SU-DHL-6 (cell line): Measurements from ENCODE around the gene ANKS1B.

Experiments
- CTCF ChIP-seq: fragments of 200-600 bp; sonication (generic); IDR thresholded peaks from one replicate; pipeline ENCODE4 v1.5.1; 2017; ENCODE audit warnings: antibody characterized with exemption, mild to moderate bottlenecking, low read length, moderate library complexity; ENCODE audit not compliant: insufficient read depth, poor library complexity, severe bottlenecking
- EZH2phosphoT487 ChIP-seq: fragments of 200-600 bp; sonication (generic), shearing (Covaris generic); conservative IDR thresholded peaks from 2 replicates; pipeline ENCODE4 v1.6.1; 2018; ENCODE audit warnings: mild to moderate bottlenecking, antibody characterized with exemption, low read length, moderate library complexity, mixed read lengths

DNA sequence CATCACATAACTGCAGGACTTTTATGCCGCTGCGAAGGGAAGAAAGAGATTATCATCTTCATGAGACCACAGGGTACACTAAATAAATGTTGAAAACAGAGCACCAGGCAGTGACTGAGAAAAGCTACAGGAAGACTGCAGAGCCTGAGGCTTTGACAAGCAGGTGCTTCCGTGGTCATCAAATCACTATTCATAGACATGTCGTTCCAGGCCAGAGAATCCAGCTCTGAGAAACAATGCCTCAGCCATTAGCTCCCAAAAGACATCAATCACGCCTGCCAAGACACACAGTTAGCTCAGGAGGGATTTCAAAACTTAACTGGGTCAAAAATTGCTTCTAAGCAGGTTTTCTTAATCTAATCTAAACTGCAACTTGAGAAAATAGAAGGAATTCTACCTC, 384.3 kb downstream of the ANKS1B start:
- TF ChIP-seq CTCF = no peak
- no peak for TF ChIP-seq EZH2phosphoT487
